Measurements from ENCODE around the gene SAMD4A.

Gene SAMD4A

DNA sequence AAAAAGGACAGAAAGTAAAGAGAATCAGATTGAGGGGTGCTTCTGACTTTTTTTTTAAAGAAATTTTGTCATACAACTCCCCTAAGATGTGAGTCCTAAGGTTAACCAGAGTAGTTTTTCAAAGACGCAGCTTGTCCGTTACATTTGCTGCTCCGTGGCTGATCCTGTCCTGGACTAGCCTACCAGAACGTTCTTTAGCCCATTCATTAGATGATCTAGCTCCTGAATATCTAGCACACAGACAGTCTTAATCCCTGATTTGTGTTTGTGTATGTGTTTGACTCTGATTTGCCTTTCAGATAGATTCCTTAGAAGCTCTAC lies 60.3 kb downstream of the SAMD4A start:
- no peaks in the 10 kb centered on the region for H3K9me3 ChIP-seq
- no peak for DNase-seq
- no peak for TF ChIP-seq CTCF (IDR thresholded peaks at IDR 0.05; ENCODE audit: low read depth, low read length)
- H3K36me3 ChIP-seq: no peaks in the 10 kb centered on the region
- no peaks in the 10 kb centered on the region for H3K27me3 ChIP-seq
- no peak overlapping the region for H3K4me3 ChIP-seq (ENCODE audit: low read depth, low read length)
- no peaks in the 10 kb centered on the region for H3K4me1 ChIP-seq

- TF ChIP-seq CTCF (IDR thresholded peaks at IDR 0.05; ENCODE audit: low read depth, low read length): no peak
- H3K27me3 ChIP-seq: no peaks in the 10 kb centered on the region
- H3K9me3 ChIP-seq: peaks cover 3% of the 10 kb centered on the region; the same call in 1 of the 2 replicates
- no peaks in the 10 kb centered on the region for H3K36me3 ChIP-seq
- DNase-seq: no peak
- no peak overlapping the region for H3K4me3 ChIP-seq (ENCODE audit: low read depth, low read length)
- H3K4me1 ChIP-seq: no peaks in the 10 kb centered on the region
These were observed 60.8 kb downstream of the SAMD4A start for GRCh38 chr14:54627540-54628363.

- H3K9me3 ChIP-seq: peaks cover 3% of the 10 kb centered on the region; the same call in 1 of the 2 replicates
- no peak for TF ChIP-seq CTCF (IDR thresholded peaks at IDR 0.05; ENCODE audit: low read depth, low read length)
- no peak for DNase-seq
- no peak overlapping the region for H3K4me3 ChIP-seq (ENCODE audit: low read depth, low read length)
- H3K4me1 ChIP-seq: no peaks in the 10 kb centered on the region
- no peaks in the 10 kb centered on the region for H3K27me3 ChIP-seq
- H3K36me3 ChIP-seq: no peaks in the 10 kb centered on the region
These were observed 62.3 kb downstream of the SAMD4A start for GRCh38 chr14:54629183-54629582.

DNA sequence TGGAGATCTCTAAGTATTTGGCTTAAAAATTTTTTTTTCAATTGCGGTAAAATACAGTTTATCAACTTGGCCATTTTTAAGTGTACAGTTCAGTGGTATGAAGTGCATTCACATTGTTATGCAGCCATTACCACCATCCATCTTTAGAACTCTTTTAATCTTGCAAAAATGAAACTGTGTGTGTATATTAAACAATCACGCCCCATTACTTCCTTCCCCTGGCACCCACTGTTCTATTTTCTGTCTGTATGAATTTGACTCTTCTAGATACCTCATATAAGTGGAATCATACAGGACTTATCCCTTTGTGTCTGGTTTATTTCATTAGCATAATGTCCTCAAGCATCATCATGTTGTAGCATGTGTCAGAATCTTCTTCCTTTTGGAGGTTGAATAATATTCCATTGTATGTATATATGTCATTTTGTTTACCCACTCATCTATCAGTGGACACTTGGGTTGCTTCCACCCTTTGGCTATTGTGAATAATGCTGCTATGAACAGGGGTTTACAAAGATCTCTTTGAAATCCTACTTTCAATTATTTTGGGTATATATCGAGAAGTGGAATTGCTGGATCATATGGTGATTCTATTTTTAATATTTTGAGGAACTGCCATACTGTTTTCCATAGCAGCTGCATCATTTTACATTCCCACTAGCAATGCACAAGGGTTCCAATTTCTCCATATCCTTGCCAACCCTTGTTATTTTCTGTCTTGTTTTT lies 62.9 kb downstream of the SAMD4A start:
- DNase-seq: no peak
- H3K36me3 ChIP-seq: no peaks in the 10 kb centered on the region
- H3K27me3 ChIP-seq: no peaks in the 10 kb centered on the region
- H3K9me3 ChIP-seq: peaks cover 3% of the 10 kb centered on the region; the same call in 1 of the 2 replicates
- no peaks in the 10 kb centered on the region for H3K4me1 ChIP-seq
- no peak overlapping the region for H3K4me3 ChIP-seq (ENCODE audit: low read depth, low read length)
- no peak for TF ChIP-seq CTCF (IDR thresholded peaks at IDR 0.05; ENCODE audit: low read depth, low read length)

- Histone ChIP-seq H3K4me1 (no peaks in the 10 kb centered on the region), H3K27me3 (no peaks in the 10 kb centered on the region), H3K9me3 (peaks cover 3% of the 10 kb centered on the region; the same call in 1 of the 2 replicates), H3K4me3 (ENCODE audit: low read depth, low read length) (no peak overlapping the region), H3K36me3 (no peaks in the 10 kb centered on the region)
- TF ChIP-seq CTCF (IDR thresholded peaks at IDR 0.05; ENCODE audit: low read depth, low read length): no peak
- no peak for DNase-seq
These were observed 64.1 kb downstream of the SAMD4A start for GRCh38 chr14:54631016-54631415.

- H3K36me3 ChIP-seq: no peaks in the 10 kb centered on the region
- DNase-seq: no peak
- no peak for TF ChIP-seq CTCF (IDR thresholded peaks at IDR 0.05; ENCODE audit: low read depth, low read length)
These were observed 65.5 kb downstream of the SAMD4A start for GRCh38 chr14:54632452-54632851.

More at GRCh38 chr14:54632452-54632851, 65.5 kb downstream of the SAMD4A start:
- peaks cover 3% of the 10 kb centered on the region; the same call in 1 of the 2 replicates for H3K9me3 ChIP-seq
- H3K4me1 ChIP-seq: no peaks in the 10 kb centered on the region
- H3K27me3 ChIP-seq: no peaks in the 10 kb centered on the region
- no peak overlapping the region for H3K4me3 ChIP-seq (ENCODE audit: low read depth, low read length)
